ENCODE results near the gene SKIC3. TPM values are rescaled to one million over a fixed set of nuclear protein-coding genes. Genes with fewer than 3 reads are reported as not detected.

Gene SKIC3
- 10 to 100 TPM; 67.5 to 94.1 (median 71.1) TPM for total RNA-seq
- total RNA-seq (2013): 111 TPM

GRCh38 chr5:95554647-95555548, at the start of gene SKIC3, which contains the start of gene ARSK:
SKIC3 (minus strand) TSS chr5:95554977; CDS start chr5:95547150, 7,827 bp downstream.
ARSK (plus strand) TSS chr5:95555101; CDS start chr5:95555279, 178 bp downstream.
- peak within 1 kb of the TSS; percentile 97 for H3K4me3 ChIP-seq (ENCODE audit: low read length)
- H3K4me1 Mint-ChIP-seq: peaks cover 35 to 44% of the 10 kb centered on the region in 2 donors
- 0% methylated on average over 63 of the region's 63 CpGs for WGBS (ENCODE audit: insufficient coverage)

GRCh38 chr5:95600557-95600956, 45.8 kb upstream of the SKIC3 start:
- H3K4me3 ChIP-seq (ENCODE audit: low read length): no peak overlapping the region
- Mint-ChIP-seq H3K9me3 (no peaks in the 10 kb centered on the region), H3K4me1 (no peaks in the 10 kb centered on the region), H3K27ac (no peak overlapping the region), H3K36me3 (no peaks in the 10 kb centered on the region), H3K27me3 (ENCODE audit: low read depth in 2 of 2) (no peaks in the 10 kb centered on the region), H3K4me3 (no peak overlapping the region)
- no peak overlapping the region for H3K27ac ChIP-seq (ENCODE audit: low read length)
- no peak for DNase-seq
- no peak for TF ChIP-seq CTCF (IDR thresholded peaks at IDR 0.05)
- H3K36me3 ChIP-seq (ENCODE audit: control insufficient read depth, insufficient read depth, low read length): peaks cover 11% of the 10 kb centered on the region
- H3K4me1 ChIP-seq (ENCODE audit: control insufficient read depth, insufficient read depth, low read length): no peaks in the 10 kb centered on the region
- H3K9me3 ChIP-seq (ENCODE audit: control insufficient read depth, insufficient read depth, low read length): no peaks in the 10 kb centered on the region
- no peak for ATAC-seq
- 91% methylated on average over 1 of the region's 1 CpG for WGBS (ENCODE audit: insufficient coverage)
- intact Hi-C loops (cut with micrococcal nuclease): no loop called here
- H3K27me3 ChIP-seq (ENCODE audit: control insufficient read depth, insufficient read depth, low read length): no peaks in the 10 kb centered on the region

More at GRCh38 chr5:95554647-95555548, at the start of gene SKIC3, which contains the start of gene ARSK:
- peak; percentile 81 to 99 for DNase-seq
- Mint-ChIP-seq H3K9me3 (no peaks in the 10 kb centered on the region), H3K27me3 (ENCODE audit: low read depth in 2 of 2) (no peaks in the 10 kb centered on the region), H3K27ac (peak within 1 kb of the TSS; percentile 92 to 94), H3K4me3 (peak within 1 kb of the TSS; percentile 98), H3K36me3 (no peaks in the 10 kb centered on the region)
- no peak for TF ChIP-seq CTCF (IDR thresholded peaks at IDR 0.05)
- intact Hi-C loops (cut with micrococcal nuclease): loop anchor here (1.0 to 10.0 kb wide), 3 partner anchors 70 to 292 kb away; partner anchors contain the start of genes GPR150 and RFESD
- peak; percentile 85 to 96 (median 88) for ATAC-seq
- peak within 1 kb of the TSS; percentile 78 for H3K27ac ChIP-seq (ENCODE audit: low read length)
- H3K36me3 ChIP-seq (ENCODE audit: control insufficient read depth, insufficient read depth, low read length): peaks cover 2% of the 10 kb centered on the region
- no peaks in the 10 kb centered on the region for H3K9me3 ChIP-seq (ENCODE audit: control insufficient read depth, insufficient read depth, low read length)
- H3K4me1 ChIP-seq (ENCODE audit: control insufficient read depth, insufficient read depth, low read length): peaks cover 13% of the 10 kb centered on the region
- H3K27me3 ChIP-seq (ENCODE audit: control insufficient read depth, insufficient read depth, low read length): no peaks in the 10 kb centered on the region

- no peak for TF ChIP-seq CTCF (IDR thresholded peaks at IDR 0.05)
- H3K4me1 Mint-ChIP-seq: no peaks in the 10 kb centered on the region
- no peaks in the 10 kb centered on the region for H3K27me3 Mint-ChIP-seq (ENCODE audit: low read depth in 2 of 2)
- no peak overlapping the region for H3K27ac Mint-ChIP-seq
- no peak overlapping the region for H3K4me3 ChIP-seq (ENCODE audit: low read length)
- intact Hi-C loops (cut with micrococcal nuclease): no loop called here
- WGBS (ENCODE audit: insufficient coverage): 100% methylated on average over 1 of the region's 1 CpG
- no peak for DNase-seq
- H3K9me3 ChIP-seq (ENCODE audit: control insufficient read depth, insufficient read depth, low read length): no peaks in the 10 kb centered on the region
- no peak overlapping the region for H3K4me3 Mint-ChIP-seq
- no peaks in the 10 kb centered on the region for H3K27me3 ChIP-seq (ENCODE audit: control insufficient read depth, insufficient read depth, low read length)
- H3K4me1 ChIP-seq (ENCODE audit: control insufficient read depth, insufficient read depth, low read length): no peaks in the 10 kb centered on the region
- H3K36me3 ChIP-seq (ENCODE audit: control insufficient read depth, insufficient read depth, low read length): peaks cover 11% of the 10 kb centered on the region
- no peaks in the 10 kb centered on the region for H3K9me3 Mint-ChIP-seq
- no peak for ATAC-seq
- no peak overlapping the region for H3K27ac ChIP-seq (ENCODE audit: low read length)
- no peaks in the 10 kb centered on the region for H3K36me3 Mint-ChIP-seq
These were observed 44.5 kb upstream of the SKIC3 start for GRCh38 chr5:95599252-95599651.

Measured in natural killer cell (primary cell).